Posterior cingulate gyrus (tissue), 11 donors: ENCODE measurements around the gene ENTPD1.
"Not testable (repeated sequence)": the region's sequence is repeated elsewhere in the genome, so short reads cannot be mapped to it uniquely, and the experiment has no call there.

ENCODE experiments used
- DNase-seq, 10 donors: peaks; one replicate each; pipeline versions ENCODE4 v3.0.0 to v3.0.0-alpha.2; 2020 to 2021; ENCODE audit warnings: mixed read lengths in 3 of 10
- intact Hi-C: fragments of 100-400 bp; cut with DNase I; formaldehyde crosslinking; loops from one replicate; pipeline ENCODE4 v1.15.1; 2023

Gene ENTPD1

GRCh38 chr10:95758351-95759025, 2.5 kb downstream of the ENTPD1 start:
- intact Hi-C loops = no loop called here
- DNase-seq = no peak

GRCh38 chr10:95759233-95759826, 3.4 kb downstream of the ENTPD1 start:
- intact Hi-C loops = no loop called here

GRCh38 chr10:95761939-95762492, 6.1 kb downstream of the ENTPD1 start:
- intact Hi-C loops = no loop called here
- DNase-seq = no peak

More at GRCh38 chr10:95759233-95759826, 3.4 kb downstream of the ENTPD1 start:
- no peak for DNase-seq

GRCh38 chr10:95767884-95768556, 12.1 kb downstream of the ENTPD1 start:
- intact Hi-C loops = no loop called here
- no peak for DNase-seq

- intact Hi-C loops = no loop called here
These were observed 14.2 kb downstream of the ENTPD1 start for GRCh38 chr10:95770084-95770720.

GRCh38 chr10:95773454-95773853, 17.5 kb downstream of the ENTPD1 start:
- DNase-seq, intact Hi-C loops: not testable (repeated sequence)

More at GRCh38 chr10:95770084-95770720, 14.2 kb downstream of the ENTPD1 start:
- no peak for DNase-seq

- peak in 1 of 10 donors; percentile 53 for DNase-seq
These were observed 21.7 kb downstream of the ENTPD1 start for GRCh38 chr10:95777638-95778037.

GRCh38 chr10:95782318-95782717, 26.4 kb downstream of the ENTPD1 start:
- DNase-seq = no peak
- intact Hi-C loops = no loop called here

More at GRCh38 chr10:95777638-95778037, 21.7 kb downstream of the ENTPD1 start:
- intact Hi-C loops = not testable (repeated sequence)

GRCh38 chr10:95783741-95784140, 27.8 kb downstream of the ENTPD1 start:
- intact Hi-C loops = no loop called here

GRCh38 chr10:95784279-95784913, 28.4 kb downstream of the ENTPD1 start:
- intact Hi-C loops = no loop called here
- DNase-seq = no peak

More at GRCh38 chr10:95783741-95784140, 27.8 kb downstream of the ENTPD1 start:
- no peak for DNase-seq

- intact Hi-C loops = no loop called here
- DNase-seq = no peak
These were observed 29.4 kb downstream of the ENTPD1 start for GRCh38 chr10:95785317-95785716.

GRCh38 chr10:95785942-95786669, 30.1 kb downstream of the ENTPD1 start:
- no peak for DNase-seq
- intact Hi-C loops = no loop called here

- no peak for DNase-seq
- intact Hi-C loops = no loop called here
These were observed 31.5 kb downstream of the ENTPD1 start for GRCh38 chr10:95787447-95787846.

- intact Hi-C loops = no loop called here
- DNase-seq = no peak
These were observed 32.9 kb downstream of the ENTPD1 start for GRCh38 chr10:95788830-95789229.

- DNase-seq = no peak
- intact Hi-C loops = no loop called here
These were observed 33.9 kb downstream of the ENTPD1 start for GRCh38 chr10:95789902-95790301.

GRCh38 chr10:95790982-95791381, 35.0 kb downstream of the ENTPD1 start:
- DNase-seq = no peak
- intact Hi-C loops = no loop called here

- DNase-seq = no peak
- intact Hi-C loops = no loop called here
These were observed 35.5 kb downstream of the ENTPD1 start for GRCh38 chr10:95791425-95791979.

- no peak for DNase-seq
- intact Hi-C loops = no loop called here
These were observed 36.3 kb downstream of the ENTPD1 start for GRCh38 chr10:95792211-95792780.

GRCh38 chr10:95792874-95793285, 36.9 kb downstream of the ENTPD1 start:
- intact Hi-C loops = no loop called here
- DNase-seq = no peak
